CD4-positive, alpha-beta T cell treated with Interleukin-15 for 1 hour (primary cell): ENCODE results near the gene UTP14C.
"Not testable (repeated sequence)": the region's sequence is repeated elsewhere in the genome, so short reads cannot be mapped to it uniquely, and the experiment has no call there.

ENCODE experiments used
- DNase-seq: peaks from one replicate; pipeline ENCODE4 v3.0.0-alpha.2; 2020

The UTP14C gene

DNA sequence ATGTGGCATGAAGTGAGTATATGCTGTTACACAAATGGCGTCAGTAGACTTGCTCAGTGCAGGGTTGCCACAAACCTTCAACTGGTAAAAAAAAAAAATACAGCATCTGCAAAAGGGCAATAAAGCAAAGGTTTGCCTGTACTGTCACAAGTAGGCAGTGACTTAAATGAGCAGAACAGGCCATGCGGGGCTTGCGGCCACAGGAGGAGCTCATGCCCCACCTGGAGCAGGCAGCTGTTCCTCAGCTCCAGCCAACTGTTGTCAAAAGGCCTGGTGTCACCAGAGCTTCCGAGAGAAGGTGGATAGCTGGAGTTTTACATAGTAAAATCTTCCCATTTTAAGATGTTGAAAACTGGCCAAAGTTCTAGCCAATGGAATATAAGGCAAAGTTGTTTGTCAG, 20.9 kb upstream of the UTP14C start:
- DNase-seq = no peak

DNA sequence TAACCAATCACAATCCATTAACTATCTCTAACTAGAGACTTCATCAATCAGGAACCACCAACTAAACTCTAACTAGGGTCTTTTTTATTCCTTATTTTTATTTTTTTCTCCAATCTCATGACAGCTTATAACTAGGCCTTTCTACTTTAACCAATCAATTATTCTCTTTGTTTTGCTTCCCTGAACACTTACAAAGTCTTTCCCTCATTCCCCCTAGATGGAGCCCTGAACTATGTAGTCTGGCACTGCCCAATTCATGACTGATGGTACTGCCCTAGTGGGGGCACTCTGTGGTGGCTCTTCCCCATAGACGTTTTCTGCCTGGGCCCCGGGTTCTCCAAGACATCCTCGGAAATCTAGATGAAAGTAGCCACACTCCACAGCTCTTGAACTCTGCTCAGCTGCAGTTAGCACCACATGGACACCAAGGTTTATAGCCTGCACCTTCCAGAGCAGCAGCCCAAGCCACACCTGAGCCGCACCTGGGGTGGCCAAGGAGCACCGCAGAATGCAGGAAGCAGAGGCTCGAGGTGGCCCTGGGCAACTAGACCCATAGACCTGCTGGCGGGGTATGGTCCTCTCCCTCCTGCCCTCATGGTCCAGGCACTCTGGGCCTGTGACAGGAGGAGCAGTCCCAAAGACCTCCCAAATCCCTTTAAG, 19.9 kb upstream of the UTP14C start:
- DNase-seq = no peak

DNA sequence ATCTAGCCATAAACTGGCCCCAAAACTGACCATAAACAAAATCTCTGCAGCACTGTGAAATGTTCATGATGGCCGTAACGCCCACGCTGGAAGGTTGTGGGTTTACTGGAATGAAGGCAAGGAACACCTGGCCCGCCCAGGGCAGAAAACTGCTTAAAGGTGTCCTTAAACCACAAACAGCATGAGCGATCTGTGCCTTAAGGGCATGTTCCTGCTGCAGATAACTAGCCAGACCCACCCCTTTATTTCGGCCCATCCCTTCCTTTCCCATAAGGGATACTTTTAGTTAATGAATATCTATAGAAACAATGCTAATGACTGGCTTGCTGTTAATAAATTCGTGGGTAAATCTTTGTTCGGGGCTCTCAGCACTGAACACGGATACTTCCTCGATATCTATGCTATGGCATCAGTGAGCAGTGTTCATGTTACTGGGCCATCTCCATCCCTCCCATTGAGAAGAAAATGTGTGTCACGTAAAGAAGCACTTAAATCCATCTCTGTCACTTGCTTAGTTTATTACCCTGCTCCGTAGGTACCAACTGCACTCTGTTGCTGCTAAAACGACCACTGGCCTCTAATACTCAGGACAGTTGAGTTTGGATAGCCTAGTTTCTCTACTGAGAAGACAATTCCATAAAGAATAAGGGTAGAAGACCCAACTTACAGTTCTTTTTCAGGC, 18.5 kb upstream of the UTP14C start:
- no peak for DNase-seq

DNA sequence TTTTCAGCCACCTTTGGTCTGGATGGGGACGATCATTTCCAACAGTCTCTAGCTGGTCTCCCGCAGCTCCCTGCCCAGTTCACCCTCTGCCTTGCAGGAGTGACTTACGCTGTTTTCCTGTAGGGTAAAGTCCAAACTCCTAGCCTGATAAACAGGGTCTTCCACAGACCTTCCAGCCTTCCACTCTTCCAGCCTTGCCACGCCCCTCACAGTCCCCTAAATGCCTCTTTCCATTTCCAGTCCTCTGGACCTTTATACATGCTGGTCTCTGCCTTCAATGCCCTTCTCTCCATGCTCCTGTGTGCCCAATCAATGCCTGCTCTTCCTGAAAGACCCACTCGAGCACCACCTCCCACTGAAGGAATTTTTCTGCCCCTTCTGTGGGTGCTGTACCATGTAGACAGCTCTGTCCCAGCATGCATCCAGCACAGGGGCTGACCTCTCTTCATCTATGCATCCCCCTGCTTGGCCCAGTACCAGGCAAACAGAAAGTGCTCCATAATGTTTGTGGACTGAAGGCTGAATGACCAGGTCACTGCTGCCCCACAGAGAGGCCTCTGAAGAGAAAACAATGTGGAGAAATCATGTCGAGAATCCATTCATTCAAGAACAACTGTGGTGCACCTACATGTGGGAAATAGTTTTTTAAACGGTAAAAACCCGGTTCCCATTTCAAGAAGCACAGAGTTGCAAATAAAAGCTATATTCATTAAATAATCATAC, 17.8 kb upstream of the UTP14C start:
- DNase-seq = no peak

DNA sequence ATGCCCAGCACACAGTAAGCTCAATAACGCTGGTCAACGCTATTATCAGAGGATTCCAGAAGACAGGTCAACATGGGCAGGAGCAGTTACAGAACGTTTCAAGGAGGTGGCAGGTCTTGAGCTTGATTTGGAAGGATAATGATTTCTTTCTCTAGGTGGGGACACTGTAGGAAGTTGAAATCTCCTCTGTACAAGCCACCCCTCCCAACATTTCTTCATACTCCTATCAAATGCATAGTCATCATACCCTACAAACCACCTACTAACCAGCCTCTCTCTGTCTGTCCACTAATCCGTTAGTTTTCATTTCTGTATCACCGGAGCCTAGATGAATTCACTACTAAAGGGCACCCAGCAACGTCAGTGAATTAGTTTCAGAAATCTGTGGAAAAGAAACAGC, 14.5 kb upstream of the UTP14C start:
- DNase-seq = no peak

DNA sequence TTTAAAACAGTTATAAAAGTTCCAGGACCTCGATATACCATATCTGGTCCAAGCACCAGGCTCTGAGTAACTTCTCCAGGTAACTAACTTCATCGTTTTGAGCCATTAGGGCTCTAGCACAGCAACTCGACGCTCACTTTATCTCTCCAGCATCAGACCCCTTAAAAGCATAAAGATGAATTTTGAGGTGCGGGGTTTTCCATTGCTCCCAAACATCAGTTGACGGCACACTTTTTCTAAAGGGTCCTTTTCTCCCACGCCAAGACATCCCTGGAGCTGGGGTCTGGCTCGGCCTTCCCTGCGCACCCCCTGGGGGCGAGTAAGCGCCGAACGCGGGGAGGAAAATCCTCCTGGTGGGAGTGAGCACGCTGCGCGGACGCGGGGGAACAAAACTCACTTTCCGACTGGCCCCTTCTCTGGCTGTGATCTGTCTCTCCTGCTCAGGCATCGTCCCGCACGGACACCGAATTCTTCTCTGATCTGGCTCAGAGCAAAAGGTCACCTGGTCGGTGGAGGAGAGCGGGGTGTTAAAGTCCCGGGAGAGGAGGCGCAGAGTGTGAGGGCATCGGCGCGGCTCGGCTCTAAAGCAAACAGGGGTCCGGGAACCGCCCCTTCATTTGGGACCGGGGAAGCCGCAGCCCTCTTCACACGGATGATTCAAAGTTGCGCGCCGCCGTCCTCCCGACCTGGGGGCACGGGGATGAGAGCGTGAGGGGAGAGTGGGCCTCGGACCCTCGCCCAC, 13.4 kb upstream of the UTP14C start, which contains the start of gene ATP7B:
Gene ATP7B (minus strand): TSS at position 561 of the 742 bp plus-strand sequence. CDS start 113 bp downstream, at position 448.
- no peak for DNase-seq

DNA sequence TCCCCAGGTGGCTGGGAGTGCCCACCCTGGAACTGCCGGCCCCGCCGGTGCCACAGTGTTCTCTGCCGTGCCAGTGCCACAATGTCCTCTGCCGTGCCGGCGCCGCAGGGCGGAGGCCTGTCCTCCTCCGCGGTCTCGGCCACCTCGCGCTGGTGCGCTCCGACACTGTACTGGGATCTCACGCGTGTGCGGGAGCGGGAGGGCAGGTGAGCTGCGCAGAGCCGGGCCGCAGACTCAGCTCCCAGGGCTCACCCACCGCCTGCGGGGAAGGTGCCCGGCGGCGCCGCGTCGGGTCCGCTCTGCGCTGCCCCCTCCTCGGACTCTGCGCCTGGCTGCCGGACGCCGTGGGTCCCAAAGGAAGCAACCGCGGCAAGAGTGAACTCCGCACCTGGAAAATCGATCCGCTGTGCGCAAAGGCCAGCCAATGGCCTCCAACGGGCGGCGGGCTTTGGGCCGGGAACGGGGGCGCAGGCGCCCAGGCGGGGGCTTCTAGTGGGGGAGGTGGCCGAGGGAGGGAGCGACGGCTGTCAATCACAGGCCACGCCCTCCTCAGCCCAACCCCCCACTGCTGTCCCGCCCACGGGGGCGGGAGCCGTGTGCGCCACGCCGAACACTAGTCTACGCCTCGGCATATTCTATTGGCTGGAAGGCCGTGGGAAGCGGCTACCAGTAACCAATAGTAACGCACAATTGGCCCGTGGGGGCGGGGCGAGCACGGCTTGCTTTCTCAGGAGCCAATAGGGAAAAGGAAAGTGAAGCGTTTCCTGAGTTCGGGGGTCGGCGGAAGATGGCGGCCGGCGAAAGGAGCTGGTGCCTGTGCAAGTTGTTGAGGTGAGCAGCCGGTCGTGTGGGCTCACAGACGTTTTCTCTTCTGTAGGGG, 12.6 kb upstream of the UTP14C start, which contains the start of gene ALG11:
Gene ALG11 (plus strand): TSS at position 767 of the 880 bp plus-strand sequence. CDS start 21 bp downstream, at position 788.
- peak; percentile 99 for DNase-seq

DNA sequence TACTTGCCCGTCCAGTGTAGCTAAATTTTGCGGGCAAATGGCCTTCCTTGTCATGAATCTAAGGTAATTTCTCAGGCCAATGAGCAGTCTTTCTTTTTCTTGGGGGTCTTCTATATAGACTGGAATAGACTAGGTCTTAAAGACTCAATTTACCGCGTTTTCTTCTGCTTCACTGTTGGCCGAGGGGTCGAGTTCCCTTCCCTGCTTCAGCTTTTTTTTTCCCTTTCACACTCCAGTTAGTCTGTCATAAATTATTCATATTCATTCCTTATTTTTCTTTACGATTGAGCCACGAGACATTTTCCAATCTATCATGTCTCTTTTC, 12.0 kb upstream of the UTP14C start:
- no peak for DNase-seq

DNA sequence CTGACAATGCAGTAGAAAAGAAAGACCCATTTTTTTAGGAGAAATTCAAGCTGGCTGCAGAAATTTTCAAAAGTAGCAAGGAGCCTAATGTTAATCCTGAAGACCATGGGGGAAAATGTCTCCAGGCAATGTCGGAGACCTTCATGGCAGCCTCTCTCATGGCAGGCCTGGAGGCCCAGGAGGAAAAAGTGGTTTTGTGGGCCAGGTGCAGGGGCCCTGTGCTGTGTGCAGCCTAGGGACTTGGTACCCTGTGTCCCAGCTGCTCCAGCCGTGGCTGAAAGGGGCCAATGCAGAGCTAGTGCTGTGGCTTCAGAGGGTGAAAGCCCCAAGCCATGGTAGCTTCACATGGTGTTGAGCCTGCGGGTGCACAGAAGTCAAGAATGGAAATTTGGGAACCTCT, 8.2 kb upstream of the UTP14C start:
- DNase-seq = no peak

DNA sequence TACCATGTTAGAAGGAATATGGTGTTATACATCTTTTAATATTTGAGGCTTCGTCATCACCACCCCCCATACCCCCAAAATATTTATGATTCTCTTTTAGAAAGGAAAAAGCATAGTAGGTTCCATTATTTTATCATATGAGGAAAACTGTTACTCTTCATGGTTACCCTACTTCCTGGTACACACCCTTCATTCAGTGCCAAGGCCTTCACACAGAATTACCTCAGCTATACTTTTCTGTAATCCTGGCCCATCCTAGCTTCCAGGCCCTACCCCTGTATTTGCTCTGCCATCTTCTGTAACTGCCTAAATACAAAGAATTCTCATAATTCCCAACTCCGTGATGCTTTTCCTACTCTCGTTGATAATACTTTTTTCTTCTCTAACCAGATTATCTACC, 4.3 kb upstream of the UTP14C start:
- no peak for DNase-seq

DNA sequence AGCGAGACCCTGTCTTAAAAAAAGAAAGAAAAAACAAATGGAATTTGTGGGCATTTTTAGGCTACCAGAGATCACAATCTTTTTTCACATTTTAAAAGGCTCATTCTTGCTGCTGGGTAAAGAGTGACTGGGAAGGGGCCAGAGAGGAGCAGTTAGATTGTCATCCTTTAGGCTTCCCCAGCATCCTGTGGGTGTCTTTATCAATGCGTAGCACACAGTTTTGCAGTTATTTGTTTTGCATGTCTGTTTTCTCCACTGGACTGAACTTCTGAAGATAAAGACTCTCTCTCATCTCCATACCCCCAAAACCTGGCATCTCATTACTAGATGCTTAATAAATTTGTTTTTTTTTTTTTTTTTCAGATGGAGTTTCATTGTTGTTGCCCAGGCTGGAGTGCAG, 2.1 kb upstream of the UTP14C start:
- no peak for DNase-seq

DNA sequence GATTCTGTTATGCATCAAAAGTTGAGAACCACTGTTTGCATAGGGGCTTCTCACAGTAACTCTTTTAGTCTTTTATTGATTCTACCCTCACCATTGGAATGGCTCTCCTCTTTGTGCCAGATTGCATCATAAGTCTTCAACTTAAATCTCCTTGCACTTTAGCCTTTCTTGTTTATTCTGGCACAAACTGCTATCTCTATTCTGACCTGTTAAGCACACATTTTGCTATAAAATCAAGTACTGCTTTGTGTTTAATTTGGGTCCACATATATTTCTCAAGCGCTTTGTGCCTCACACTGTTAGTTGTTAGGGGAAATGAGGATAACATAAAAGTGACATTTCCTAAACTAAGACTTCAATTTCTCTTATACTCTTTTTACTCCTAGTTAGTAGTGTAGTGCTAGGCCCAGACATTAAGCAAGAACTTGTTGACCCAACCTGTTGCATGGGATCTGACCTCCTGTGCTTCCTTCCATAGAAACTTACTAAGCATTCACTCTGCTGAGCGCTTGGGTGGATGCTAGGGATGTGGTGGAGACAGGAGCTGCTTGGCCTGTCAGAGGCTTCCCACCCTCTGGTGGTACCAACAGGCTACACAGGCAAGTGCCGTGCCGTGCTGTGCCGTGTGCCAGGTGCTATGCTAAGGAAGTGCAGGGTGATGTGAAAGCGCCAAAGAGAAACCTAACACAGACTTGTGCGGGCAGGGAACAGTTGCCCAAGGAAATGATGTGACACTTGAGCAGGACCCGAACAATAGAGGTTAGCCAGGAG, 1.2 kb downstream of the UTP14C start:
- no peak for DNase-seq

DNA sequence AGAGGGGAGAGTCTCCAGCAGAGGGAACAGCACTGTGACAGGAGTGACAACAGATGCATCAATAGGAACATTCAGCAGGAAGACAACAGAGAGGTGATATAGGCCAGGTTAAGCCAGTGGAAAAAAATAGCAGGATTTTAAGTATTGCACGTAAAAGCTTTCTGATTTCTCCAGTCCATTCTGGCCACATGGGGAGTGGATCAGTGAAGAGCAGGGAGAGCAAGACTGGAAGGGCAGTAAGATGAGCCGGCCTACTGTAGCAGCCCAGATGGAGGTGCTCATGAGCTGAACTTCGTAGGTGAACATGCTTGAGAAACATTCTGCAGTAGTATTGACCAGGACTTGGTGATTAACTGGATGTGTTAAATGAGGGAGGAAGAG, 1.7 kb downstream of the UTP14C start:
- no peak for DNase-seq

DNA sequence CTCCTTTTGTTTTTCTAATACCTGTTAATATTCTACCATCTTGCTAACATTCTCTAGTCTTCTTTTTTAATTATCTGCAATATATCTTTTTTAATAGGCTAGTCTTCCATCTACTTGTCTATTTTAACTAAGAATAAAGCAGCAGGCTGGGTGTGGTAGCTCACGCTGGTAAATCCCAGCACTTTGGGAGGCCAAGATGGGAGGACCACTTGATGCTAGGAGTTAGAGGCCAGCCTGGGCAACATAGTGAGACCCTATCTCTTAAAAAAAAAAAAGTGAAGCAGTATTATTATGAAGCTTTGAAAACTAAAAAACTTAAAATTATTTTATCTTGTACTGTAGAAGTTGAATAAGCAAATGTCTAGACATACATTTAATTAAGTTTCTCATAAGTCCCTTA, 3.3 kb downstream of the UTP14C start:
- DNase-seq = no peak

DNA sequence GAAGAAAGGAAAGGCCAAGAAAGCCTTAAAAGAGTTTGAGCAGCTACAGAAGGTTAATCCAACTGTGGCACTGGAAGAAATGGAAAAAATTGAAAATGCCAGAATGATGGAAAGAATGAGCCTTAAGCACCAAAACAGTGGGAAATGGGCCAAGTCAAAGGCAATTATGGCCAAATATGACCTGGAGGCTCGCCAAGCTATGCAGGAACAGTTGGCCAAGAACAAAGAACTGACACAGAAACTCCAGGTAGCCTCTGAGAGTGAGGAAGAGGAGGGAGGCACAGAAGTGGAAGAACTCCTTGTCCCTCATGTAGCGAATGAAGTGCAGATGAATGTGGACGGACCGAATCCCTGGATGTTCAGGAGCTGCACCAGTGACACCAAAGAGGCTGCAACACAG, 5.1 kb downstream of the UTP14C start:
- no peak for DNase-seq

DNA sequence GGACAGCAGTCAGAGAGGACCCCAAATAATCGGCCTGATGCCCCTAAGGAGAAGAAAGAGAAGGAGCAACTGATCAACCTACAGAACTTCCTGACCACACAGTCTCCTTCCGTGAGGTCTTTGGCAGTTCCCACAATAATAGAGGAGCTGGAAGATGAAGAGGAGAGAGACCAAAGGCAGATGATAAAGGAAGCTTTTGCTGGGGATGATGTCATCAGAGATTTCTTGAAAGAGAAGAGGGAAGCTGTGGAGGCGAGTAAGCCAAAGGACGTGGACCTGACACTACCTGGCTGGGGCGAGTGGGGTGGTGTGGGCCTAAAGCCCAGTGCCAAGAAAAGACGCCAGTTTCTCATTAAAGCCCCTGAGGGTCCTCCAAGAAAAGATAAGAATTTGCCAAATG, 5.9 kb downstream of the UTP14C start:
- DNase-seq = not testable (repeated sequence)

DNA sequence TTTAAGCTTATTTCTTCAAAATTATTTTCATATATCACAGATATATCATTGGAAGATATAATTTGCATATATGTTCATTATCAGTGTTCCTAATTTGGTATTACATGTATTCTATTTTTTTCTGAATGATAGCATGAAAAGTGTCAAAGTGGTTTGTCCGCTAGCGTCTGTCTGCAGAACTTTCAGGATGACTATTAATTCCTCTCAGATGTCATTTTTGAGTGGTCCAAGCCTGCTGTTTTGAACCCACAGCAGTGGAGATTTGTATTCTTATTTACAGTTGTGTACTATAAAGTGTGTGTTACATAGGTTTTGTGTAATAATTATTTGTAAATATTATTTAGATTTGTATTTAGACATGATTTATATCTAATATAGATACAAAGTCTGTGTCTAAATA, 8.5 kb downstream of the UTP14C start:
- no peak for DNase-seq

DNA sequence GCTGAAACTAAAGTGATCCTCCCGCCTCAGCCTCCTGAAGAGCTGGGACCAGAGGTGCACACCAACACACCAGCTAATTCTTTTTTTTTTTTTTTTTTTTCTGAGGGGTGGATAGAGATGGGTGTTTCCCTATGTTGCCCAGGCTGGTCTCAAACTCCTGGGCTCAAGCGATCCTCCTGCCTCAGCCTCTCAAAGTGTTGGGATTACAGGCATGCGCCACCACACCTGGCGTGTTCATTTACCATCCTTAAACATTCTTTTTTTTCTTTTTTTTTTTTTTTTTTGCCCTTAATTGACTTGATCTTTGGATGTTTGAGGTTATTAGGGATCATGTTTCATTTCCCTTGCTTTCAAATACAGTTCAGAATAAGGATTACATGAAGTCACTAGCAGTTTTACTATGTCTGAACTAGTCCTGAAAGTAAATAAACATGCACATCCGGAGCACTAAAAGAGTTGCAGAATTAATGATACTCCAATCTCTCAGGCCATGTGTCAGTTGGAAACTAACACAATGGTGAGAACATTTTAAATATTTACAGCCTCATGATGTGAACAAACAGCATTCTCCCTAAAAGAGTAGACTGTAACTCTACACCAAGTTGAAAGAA, 10.2 kb downstream of the UTP14C start:
- DNase-seq = no peak

DNA sequence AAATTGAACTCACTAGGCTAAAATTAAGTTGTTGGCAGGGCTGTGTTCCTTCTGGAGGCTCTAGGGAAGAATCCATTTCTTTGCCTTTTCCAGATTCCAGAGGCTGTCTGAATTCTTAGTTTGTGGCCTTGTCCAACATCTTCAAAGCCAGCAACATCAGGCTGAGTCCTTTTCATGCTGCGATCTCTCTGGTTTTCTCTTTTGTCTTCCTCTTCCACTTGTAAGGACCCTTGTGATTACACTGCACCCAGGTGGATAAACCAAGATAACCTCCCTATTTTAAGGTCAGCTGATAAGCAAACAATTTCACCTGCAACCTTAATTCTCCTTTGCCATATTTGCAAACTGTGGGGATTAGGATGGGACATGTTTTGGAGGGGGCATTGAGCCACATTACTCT, 11.5 kb downstream of the UTP14C start:
- no peak for DNase-seq

DNA sequence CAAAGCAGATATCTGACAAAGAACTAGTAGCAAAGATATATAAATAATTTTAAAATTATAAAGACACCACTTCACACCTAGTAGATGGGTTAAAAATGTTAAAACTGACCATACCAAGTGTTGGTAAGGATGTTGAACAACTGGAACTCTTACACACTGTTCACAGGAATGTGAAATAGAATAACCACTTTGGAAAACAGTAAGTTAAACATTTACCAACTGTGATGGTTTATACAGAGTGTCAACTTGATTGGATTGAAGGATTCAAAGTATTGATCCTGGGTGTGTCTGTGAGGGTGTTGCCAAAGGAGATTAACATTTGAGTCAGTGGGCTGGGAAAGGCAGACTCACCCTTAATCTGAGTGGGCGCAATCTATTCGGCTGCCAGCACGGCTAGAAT, 19.2 kb downstream of the UTP14C start:
- no peak for DNase-seq

DNA sequence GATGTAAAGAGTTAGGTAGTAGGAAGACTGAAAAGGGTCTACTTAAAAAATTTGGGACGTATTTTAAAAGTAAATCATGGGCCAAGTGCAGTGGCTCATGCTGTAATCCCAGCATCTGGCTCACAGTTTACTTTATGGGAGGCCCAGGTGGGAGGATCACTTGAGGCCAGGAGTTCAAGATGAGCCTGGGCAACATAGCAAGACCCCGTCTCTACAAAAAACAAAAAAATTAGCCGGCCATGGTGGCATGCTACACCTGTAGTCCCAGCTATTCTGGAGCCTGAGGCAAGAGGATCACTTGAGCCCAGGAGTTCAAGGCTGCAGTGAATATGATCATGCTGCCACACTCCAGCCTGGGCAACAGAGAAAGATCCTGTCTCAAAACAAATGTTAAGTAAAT, 23.0 kb downstream of the UTP14C start:
- no peak for DNase-seq
